Activated CD4-positive, alpha-beta T cell treated with anti-CD3 and anti-CD28 coated beads for 48 hours (primary cell): ENCODE measurements around the gene CHRNA7.
"Not testable (repeated sequence)": the region's sequence is repeated elsewhere in the genome, so short reads cannot be mapped to it uniquely, and the experiment has no call there.

Experiments used
- DNase-seq: peaks from one replicate; pipeline ENCODE4 v3.0.0-alpha.2; 2020

Gene CHRNA7

DNA sequence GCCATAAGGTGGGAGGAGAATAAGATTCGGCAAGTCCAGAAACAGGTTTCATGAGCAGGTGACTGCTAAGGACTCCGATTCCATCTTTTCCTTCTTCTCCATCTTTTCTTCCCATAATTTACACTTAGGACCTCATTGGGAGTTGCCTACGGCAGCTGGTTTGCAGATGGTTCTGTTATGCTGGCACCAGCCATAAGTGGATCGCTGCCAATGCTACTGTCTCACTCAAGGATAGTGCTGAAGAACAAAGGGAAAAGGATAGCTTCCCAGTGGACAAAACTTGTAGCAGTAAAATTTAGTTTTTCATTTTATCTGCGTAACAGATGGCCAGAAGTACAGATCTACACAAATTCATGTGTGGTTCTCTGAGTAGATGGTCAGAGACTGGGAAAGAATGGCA is 178.8 kb downstream of the CHRNA7 start:
- DNase-seq, result not testable (repeated sequence)

DNA sequence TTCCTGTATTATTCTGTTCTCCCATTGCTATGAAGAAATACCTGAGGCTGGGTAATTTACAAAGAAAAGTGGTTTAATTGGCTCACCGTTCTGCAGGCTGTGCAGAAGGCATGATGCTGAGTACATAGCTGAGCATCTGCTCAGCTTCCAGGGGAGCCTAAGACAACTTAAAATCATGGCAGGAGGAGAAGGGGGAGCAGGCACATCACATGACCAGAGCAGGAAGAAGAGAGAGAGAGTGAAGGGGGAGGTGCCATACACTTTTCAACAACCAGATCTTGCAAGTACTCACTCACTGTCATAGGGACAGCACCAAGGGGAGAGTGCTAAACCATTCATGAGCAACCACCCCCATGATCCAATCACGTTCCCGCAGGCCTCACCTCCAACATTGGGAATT is 188.4 kb downstream of the CHRNA7 start:
- DNase-seq, result no peak
